RWPE1 (cell line): ENCODE results near the gene HOXB7.

Experiments
- CTCF ChIA-PET: fragments of 350-600 bp; sonication (Branson Sonifier 250); formaldehyde crosslinking; extraction: SDS; loops from one replicate; lab custom pipeline; 2021; lab: Yijun Ruan, JAX
- POLR2A ChIA-PET: fragments of 400-600 bp; formaldehyde crosslinking; extraction: SDS; loops from one replicate; lab custom pipeline; 2020; ENCODE audit warnings: antibody characterized with exemption; ENCODE audit not compliant: low non-redundant PET; lab: Yijun Ruan, JAX
- DNase-seq: peaks from one replicate; pipeline ENCODE4 v3.0.0; 2012; ENCODE audit warnings: low spot score
- H3K27ac ChIP-seq: fragments of 450-650 bp; 2 replicates; pipeline ENCODE4 v1.5.1; 2017
- CTCF ChIP-seq: fragments of 450-650 bp; conservative IDR thresholded peaks from 2 replicates; pipeline ENCODE4 v1.5.1; 2017; ENCODE audit warnings: low read depth, mild to moderate bottlenecking

The HOXB7 gene

GRCh38 chr17:48631693-48632578 lies 21.1 kb upstream of the HOXB7 start:
- ChIA-PET CTCF (interaction anchor here (0.7 kb wide), 1 partner anchor 81 kb away, joined by 5 read pairs; no protein-coding TSS in a partner anchor), POLR2A (no interaction called here)
- no peak for TF ChIP-seq CTCF
- H3K27ac ChIP-seq, result no peak overlapping the region
- no peak for DNase-seq

- CTCF ChIA-PET, result interaction anchor here (0.7 kb wide), 1 partner anchor 81 kb away, joined by 5 read pairs; no protein-coding TSS in a partner anchor
- TF ChIP-seq CTCF, result no peak
- no peak for DNase-seq
- H3K27ac ChIP-seq, result no peak overlapping the region
- POLR2A ChIA-PET, result no interaction called here
Observed at GRCh38 chr17:48630925-48631692, 20.3 kb upstream of the HOXB7 start.

- DNase-seq, result no peak
- ChIA-PET POLR2A (no interaction called here), CTCF (no interaction called here)
- TF ChIP-seq CTCF, result no peak
- no peak overlapping the region for H3K27ac ChIP-seq
Observed at GRCh38 chr17:48630009-48630924, 19.4 kb upstream of the HOXB7 start.

GRCh38 chr17:48629411-48629759 lies 18.6 kb upstream of the HOXB7 start:
- CTCF ChIA-PET, result no interaction called here
- POLR2A ChIA-PET, result no interaction called here
- TF ChIP-seq CTCF, result no peak
- H3K27ac ChIP-seq, result no peak overlapping the region
- DNase-seq, result no peak

GRCh38 chr17:48628649-48629410 lies 18.0 kb upstream of the HOXB7 start:
- H3K27ac ChIP-seq, result no peak overlapping the region
- DNase-seq, result no peak
- no peak for TF ChIP-seq CTCF
- ChIA-PET CTCF (interaction anchor here (1.4 kb wide), 1 partner anchor 11 kb away, joined by 3 read pairs; no protein-coding TSS in a partner anchor), POLR2A (no interaction called here)
